ENCODE measurements around the gene DYNC1LI2. TPM values are rescaled to one million over a fixed set of nuclear protein-coding genes. Genes with fewer than 3 reads are reported as not detected.
A peak's percentile ranks its signal among the peaks of the same experiment; 100 is the strongest.
"Not testable (repeated sequence)": the region's sequence is repeated elsewhere in the genome, so short reads cannot be mapped to it uniquely, and the experiment has no call there.

The DYNC1LI2 gene
- 143 TPM for total RNA-seq

- peak; percentile 82 for DNase-seq (ENCODE audit: low spot score)
Observed at GRCh38 chr16:66751303-66751991, at the start of gene DYNC1LI2. TSS of gene DYNC1LI2 (minus strand) at chr16:66751609. CDS start at chr16:66751591, 18 bp downstream.

GRCh38 chr16:66800856-66801255 lies 49.4 kb upstream of the DYNC1LI2 start:
- DNase-seq (ENCODE audit: low spot score), result no peak

DNA sequence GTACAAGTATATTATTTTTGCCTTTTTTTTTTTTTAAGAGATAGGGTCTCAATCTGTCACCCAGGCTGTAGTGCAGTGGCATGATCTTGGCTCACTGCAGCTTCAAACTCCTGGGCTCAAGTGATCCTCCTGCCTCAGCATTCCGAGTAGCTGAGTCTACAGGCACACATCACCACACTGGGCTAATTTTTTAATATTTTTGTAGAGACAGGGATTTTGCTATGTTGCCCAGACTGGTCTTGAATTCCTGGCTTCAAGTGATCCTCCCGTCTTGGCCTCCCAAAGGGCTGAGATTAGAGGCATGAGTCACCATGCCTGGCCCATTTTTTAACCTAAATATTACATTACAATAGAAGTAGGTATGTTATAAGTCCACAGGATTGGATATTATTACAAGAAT lies 46.8 kb upstream of the DYNC1LI2 start:
- no peak for DNase-seq (ENCODE audit: low spot score)

GRCh38 chr16:66793984-66794383 lies 42.6 kb upstream of the DYNC1LI2 start:
- not testable (repeated sequence) for DNase-seq (ENCODE audit: low spot score)

GRCh38 chr16:66790130-66790733 lies 38.8 kb upstream of the DYNC1LI2 start:
- DNase-seq (ENCODE audit: low spot score), result no peak

DNA sequence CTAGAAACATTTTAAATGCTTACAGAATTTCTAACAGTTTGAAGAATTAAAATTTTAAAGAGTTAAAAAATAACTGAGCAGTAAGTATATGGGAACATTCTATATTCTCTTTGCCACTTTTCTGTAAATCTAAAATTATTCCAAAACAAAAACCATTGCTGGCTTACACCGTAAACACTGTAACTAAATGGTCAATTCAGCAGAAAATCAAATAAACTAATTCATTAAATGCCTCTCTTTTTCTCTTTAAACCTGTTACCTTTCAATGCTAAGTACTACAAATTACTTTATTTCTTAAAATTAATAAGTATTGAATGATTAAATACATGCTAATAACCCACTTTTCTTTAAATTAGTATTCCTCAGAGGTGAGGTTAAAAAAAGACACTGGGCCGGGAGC lies 36.0 kb upstream of the DYNC1LI2 start:
- no peak for DNase-seq (ENCODE audit: low spot score)

GRCh38 chr16:66786551-66786950 lies 35.1 kb upstream of the DYNC1LI2 start:
- DNase-seq (ENCODE audit: low spot score), result no peak

DNA sequence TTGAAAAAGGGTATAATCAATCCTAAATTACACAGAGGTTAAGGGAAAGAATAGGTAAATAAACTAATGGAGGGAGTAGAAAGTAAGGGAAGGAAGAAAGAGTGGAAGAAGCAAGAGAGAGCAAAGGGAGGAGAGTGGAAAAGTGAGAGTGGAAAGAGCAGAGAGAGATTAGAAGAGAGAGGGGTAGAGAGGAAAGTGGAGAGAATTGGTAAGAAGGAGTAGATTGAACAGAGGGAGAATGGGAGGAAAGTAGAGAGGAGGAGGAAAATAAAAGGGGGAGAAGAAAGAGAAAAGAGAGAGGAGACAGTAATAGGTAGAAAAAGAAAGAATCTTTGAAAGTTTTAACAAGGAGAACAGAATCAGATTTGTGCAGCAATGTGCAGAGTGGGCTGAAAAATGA lies 25.0 kb upstream of the DYNC1LI2 start:
- no peak for DNase-seq (ENCODE audit: low spot score)

GRCh38 chr16:66774981-66775380 lies 23.6 kb upstream of the DYNC1LI2 start:
- DNase-seq (ENCODE audit: low spot score), result no peak

DNA sequence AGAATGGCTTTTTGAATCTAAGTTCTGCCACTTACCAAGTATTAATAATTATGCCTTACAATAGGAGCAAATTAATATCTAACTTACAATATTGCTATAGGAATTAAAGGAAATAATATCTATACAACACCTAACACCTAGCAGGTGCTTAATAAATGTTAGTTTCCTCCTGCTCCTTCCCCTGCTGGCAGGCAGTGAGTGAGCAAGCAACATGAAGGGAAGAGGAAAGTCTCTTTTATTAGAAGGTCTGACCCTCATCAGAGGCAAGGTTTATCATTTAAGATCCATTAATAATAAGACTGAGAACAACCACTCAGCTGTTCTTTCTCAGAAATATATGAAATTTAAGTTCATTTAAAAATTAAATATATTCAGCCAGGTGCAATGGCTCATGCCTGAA lies 6.7 kb upstream of the DYNC1LI2 start:
- no peak for DNase-seq (ENCODE audit: low spot score)

DNA sequence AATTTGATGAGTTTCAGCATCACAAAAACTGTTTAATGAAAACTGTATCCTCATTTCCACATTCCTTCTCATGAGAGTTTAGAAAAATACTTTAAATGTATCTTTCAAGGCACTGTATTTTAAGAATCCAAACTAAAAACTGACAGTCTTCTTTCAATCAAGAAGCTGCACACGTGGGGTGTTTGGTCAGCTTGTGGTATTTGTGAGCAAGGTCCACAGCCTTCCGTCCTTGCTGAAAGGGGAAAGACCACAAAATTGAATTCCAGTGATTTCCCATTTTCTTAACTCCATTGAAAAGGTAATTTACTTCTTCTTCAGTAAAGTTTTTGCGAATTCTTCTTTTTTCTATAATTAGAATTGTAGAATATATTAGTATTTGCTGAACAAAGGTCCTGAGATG lies 3.4 kb upstream of the DYNC1LI2 start:
- no peak for DNase-seq (ENCODE audit: low spot score)

GRCh38 chr16:66754211-66754610 lies 2.8 kb upstream of the DYNC1LI2 start:
- no peak for DNase-seq (ENCODE audit: low spot score)

DNA sequence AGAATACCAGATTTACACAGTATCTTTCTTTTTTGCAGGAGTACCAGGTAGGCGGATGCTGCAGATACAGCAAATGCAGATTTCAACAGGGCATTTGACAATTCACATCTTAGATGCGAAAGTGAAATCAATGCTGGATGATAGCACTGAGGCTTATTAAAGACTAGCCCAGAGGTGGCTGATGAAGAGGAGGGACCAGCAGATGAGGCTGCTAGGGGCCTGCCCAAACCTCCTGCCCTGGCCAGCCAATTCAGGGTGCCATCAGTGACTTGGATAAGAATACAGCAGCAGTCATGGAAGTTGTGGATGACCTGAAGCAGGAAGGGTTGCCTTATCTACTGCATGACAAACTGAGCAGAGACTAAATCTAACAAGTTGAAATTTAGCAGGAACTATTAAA lies 1.5 kb upstream of the DYNC1LI2 start:
- DNase-seq (ENCODE audit: low spot score), result no peak

- DNase-seq (ENCODE audit: low spot score), result no peak
Observed at GRCh38 chr16:66752379-66752778, 970 bp upstream of the DYNC1LI2 start.

DNA sequence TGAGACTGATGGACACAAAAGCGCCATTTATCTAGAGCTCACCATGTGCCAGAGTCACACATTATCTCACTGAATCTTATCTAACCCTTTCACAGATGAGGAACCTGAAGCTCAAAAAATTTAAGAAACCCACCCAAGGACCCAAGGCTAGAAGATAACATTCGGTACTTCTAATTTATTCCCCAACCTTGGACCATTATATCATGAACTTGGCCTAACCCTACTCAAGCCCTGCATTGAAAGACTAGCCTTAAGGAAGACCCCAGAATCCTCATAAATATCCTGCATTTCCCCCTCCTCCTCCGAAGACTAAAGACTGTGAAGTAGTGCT lies 548 bp upstream of the DYNC1LI2 start:
- no peak for DNase-seq (ENCODE audit: low spot score)

DNA sequence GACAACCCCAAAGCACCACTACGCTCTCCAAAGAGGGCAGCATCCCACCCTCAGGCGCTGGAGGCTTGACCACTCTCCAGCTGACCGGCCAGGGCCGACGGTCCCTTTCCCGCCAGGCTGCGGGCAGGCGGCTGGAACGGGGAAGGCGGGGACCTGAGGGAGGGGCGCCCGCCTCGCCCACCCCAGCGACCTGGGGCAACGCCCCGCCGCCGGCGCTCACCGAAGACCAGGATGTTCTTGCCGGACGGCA lies 431 bp downstream of the DYNC1LI2 start:
- no peak for DNase-seq (ENCODE audit: low spot score)

- DNase-seq (ENCODE audit: low spot score), result no peak
Observed at GRCh38 chr16:66750279-66751052, 943 bp downstream of the DYNC1LI2 start.

DNA sequence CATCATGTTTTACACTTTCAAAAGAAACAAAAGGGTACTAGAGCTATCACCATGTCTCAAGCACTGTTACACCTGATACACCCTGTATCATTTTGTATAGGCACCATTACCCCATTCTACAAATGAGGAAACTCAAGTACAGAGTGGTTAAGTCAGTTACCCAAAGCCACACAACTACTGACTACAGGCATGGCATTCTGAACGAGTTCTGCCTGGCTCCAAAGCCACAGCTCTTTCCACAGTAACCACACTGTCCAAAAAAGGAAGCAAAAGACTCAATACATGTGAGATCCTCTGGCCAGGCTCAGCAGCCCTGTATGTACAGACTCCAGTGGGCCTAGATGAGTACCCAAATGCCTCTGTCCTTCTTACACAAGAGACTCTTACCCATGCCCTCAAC lies 4.7 kb downstream of the DYNC1LI2 start:
- no peak for DNase-seq (ENCODE audit: low spot score)

DNA sequence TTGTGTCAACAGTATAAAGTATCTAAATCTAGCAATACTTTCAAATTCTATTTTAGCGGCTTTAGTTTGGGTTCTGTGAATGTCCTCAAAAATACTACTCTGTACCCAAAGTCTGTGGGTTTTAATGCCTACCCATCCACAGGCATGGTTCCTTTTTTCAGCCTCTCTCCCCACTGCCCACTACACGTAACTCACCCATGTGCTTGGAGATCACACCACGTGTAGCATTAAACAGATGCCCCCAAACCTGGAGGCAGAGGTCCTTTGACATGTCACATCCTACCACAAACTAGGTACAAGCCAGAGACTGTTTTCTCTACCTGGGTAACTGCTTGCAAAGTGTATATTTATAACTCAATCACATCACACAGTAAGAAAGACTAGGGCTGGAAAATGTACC lies 5.4 kb downstream of the DYNC1LI2 start:
- DNase-seq (ENCODE audit: low spot score), result no peak

DNA sequence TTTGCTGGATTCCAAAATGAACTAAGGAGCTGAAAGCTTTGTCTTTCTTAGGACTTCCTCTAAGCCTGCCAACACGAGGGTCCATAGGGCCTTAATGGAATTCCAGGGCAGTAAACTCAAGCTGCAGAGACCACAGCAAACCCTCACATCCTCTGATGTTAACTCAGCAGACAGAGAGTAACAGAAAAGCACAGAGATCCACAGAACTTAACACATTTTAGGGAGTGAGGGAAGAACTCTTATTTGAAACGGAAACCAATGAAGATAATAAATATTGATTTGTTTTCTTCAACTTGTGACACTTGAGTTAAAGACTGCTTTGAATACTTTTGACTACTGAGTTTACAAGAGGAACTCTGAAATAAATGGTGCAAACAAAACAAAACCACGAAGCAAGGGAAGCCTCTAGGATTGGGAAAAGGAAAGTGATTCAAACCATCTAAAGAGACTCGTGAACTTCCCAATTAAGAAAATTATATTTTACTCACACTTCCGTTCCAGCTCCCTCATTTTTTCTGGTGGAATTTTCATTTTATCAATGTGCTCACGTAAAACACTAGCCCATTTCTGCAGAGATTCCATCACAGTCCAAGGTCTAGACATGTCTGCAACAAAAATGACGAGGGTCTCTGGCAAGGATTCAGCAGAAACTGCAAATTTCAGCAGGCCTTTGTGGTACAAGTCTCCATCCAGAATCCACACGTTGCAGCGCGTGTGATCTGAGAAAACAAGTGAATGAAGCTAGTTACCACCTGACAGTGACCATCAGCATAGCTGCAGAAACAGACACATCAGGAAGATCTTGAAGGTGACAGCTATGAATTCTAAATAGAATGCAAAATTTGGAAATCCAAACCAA lies 9.2 kb downstream of the DYNC1LI2 start:
- DNase-seq (ENCODE audit: low spot score), result no peak

GRCh38 chr16:66741169-66741900 lies 10.1 kb downstream of the DYNC1LI2 start:
- DNase-seq (ENCODE audit: low spot score), result peak; percentile 92

GRCh38 chr16:66740533-66740932 lies 10.9 kb downstream of the DYNC1LI2 start:
- no peak for DNase-seq (ENCODE audit: low spot score)
